NB4 (cell line): ENCODE measurements around the gene LAIR1.

Source experiments
- CTCF ChIP-seq: IDR thresholded peaks from one replicate; pipeline ENCODE4 v1.5.1; 2012; ENCODE audit warnings: low read depth, low read length
- POLR2A ChIP-seq: IDR thresholded peaks from 2 replicates; pipeline ENCODE4 v1.6.1; 2011; ENCODE audit warnings: mild to moderate bottlenecking; ENCODE audit not compliant: insufficient read length; ENCODE audit errors: extremely low read depth

DNA sequence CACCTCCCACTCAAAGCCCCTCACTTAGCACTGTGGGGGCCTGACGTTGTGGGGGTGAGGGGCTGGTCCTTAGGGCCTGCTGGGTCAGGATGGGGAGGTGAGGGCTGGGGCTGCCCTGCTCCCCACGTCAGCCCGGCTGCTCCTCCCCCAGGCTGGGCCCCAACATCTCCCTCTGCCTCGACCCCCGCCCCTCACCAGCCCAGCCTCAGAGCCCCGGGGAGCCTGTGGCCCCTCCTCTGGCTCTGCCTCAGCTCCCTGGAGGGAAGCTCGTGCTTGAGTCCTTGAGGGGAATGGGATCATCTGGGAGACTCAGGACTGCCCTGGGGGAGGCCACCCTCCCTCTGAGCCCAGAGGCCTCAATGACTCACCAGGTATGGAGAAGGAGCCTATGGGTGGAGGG lies 32.6 kb downstream of the LAIR1 start:
- no peak for TF ChIP-seq POLR2A
- TF ChIP-seq CTCF, result no peak
